Effector memory CD8-positive, alpha-beta T cell (primary cell): ENCODE measurements around the gene ITGB2.
"Not testable (repeated sequence)": the region's sequence is repeated elsewhere in the genome, so short reads cannot be mapped to it uniquely, and the experiment has no call there.

Source experiments
- ATAC-seq: fragments of 150-1000 bp; cut with Tn5 transposase; replicated peaks from 2 replicates; pipeline ENCODE4 v1.10.0; 2021; ENCODE audit warnings: mild to moderate bottlenecking, moderate library complexity
- DNase-seq, 3 experiments: peaks; one replicate each; pipeline ENCODE4 v3.0.0; 2021
- H3K27ac Mint-ChIP-seq, 2 donors: one replicate each; pipeline ENCODE4 v1.8.0; 2022; ENCODE audit warnings: mild to moderate bottlenecking in 2 of 2, mixed read lengths in 2 of 2, moderate library complexity in 2 of 2
- H3K27me3 Mint-ChIP-seq, 2 donors: one replicate each; pipeline ENCODE4 v1.8.0; 2022; ENCODE audit warnings: mixed read lengths in 2 of 2
- H3K36me3 Mint-ChIP-seq: one replicate; pipeline ENCODE4 v1.8.0; 2022; ENCODE audit warnings: mild to moderate bottlenecking, moderate library complexity, mixed read lengths; ENCODE audit not compliant: insufficient read depth
- H3K4me1 Mint-ChIP-seq, 2 donors: one replicate each; pipeline ENCODE4 v1.8.0; 2022; ENCODE audit warnings: low read depth in 2 of 2, mixed read lengths in 2 of 2
- H3K4me3 Mint-ChIP-seq, 2 donors: one replicate each; pipeline ENCODE4 v1.8.0; 2022; ENCODE audit warnings: mild to moderate bottlenecking in 2 of 2, mixed read lengths in 2 of 2, moderate library complexity in 2 of 2
- H3K9me3 Mint-ChIP-seq, 2 donors: one replicate each; pipeline ENCODE4 v1.8.0; 2022; ENCODE audit warnings: mixed read lengths in 2 of 2

The ITGB2 gene

GRCh38 chr21:44886113-44887075 is 34.3 kb downstream of the ITGB2 start:
- no peaks in the 10 kb centered on the region for H3K9me3 Mint-ChIP-seq
- H3K27me3 Mint-ChIP-seq: no peaks in the 10 kb centered on the region
- ATAC-seq: no peak
- H3K4me3 Mint-ChIP-seq: peak overlapping the region in 1 of 2 donors; percentile 10
- no peak for DNase-seq
- H3K36me3 Mint-ChIP-seq: peaks cover 61% of the 10 kb centered on the region
- H3K4me1 Mint-ChIP-seq: peaks cover 2 to 27% of the 10 kb centered on the region in 2 donors
- H3K27ac Mint-ChIP-seq: peak overlapping the region in 1 of 2 donors; percentile 84

- no peaks in the 10 kb centered on the region for H3K27me3 Mint-ChIP-seq
- ATAC-seq: no peak
- DNase-seq: no peak
- peaks cover 53% of the 10 kb centered on the region for H3K36me3 Mint-ChIP-seq
- no peak overlapping the region for H3K4me3 Mint-ChIP-seq
- H3K9me3 Mint-ChIP-seq: no peaks in the 10 kb centered on the region
- H3K4me1 Mint-ChIP-seq: peaks cover 9 to 31% of the 10 kb centered on the region in 2 donors
- no peak overlapping the region for H3K27ac Mint-ChIP-seq
Measured at GRCh38 chr21:44885615-44886014, 35.1 kb downstream of the ITGB2 start.

- ATAC-seq (peak; percentile 12), DNase-seq (no peak)
- Mint-ChIP-seq H3K9me3 (no peaks in the 10 kb centered on the region), H3K27me3 (no peaks in the 10 kb centered on the region), H3K36me3 (peaks cover 38% of the 10 kb centered on the region), H3K4me1 (peaks cover 10 to 31% of the 10 kb centered on the region in 2 donors), H3K27ac (peak overlapping the region; percentile 81 to 90), H3K4me3 (no peak overlapping the region)
Measured at GRCh38 chr21:44884097-44884496, 36.6 kb downstream of the ITGB2 start.

- Mint-ChIP-seq H3K27me3 (no peaks in the 10 kb centered on the region), H3K4me1 (peaks cover 10 to 29% of the 10 kb centered on the region in 2 donors), H3K4me3 (no peak overlapping the region), H3K36me3 (peaks cover 32% of the 10 kb centered on the region), H3K9me3 (no peaks in the 10 kb centered on the region), H3K27ac (no peak overlapping the region)
- no peak for ATAC-seq
- DNase-seq: no peak
Measured at GRCh38 chr21:44883250-44883649, 37.4 kb downstream of the ITGB2 start.

GRCh38 chr21:44881198-44881872 is 39.4 kb downstream of the ITGB2 start:
- no peaks in the 10 kb centered on the region for H3K9me3 Mint-ChIP-seq
- H3K4me1 Mint-ChIP-seq: peaks cover 10 to 21% of the 10 kb centered on the region in 2 donors
- DNase-seq (no peak), ATAC-seq (peak; percentile 68)
- peaks cover 12% of the 10 kb centered on the region for H3K36me3 Mint-ChIP-seq
- H3K27ac Mint-ChIP-seq: peak overlapping the region in 1 of 2 donors; percentile 59
- H3K4me3 Mint-ChIP-seq: no peak overlapping the region
- no peaks in the 10 kb centered on the region for H3K27me3 Mint-ChIP-seq

- H3K36me3 Mint-ChIP-seq: peaks cover 9% of the 10 kb centered on the region
- no peaks in the 10 kb centered on the region for H3K27me3 Mint-ChIP-seq
- H3K4me1 Mint-ChIP-seq: peaks cover 13 to 23% of the 10 kb centered on the region in 2 donors
- no peak overlapping the region for H3K4me3 Mint-ChIP-seq
- H3K27ac Mint-ChIP-seq: peak overlapping the region in 1 of 2 donors; percentile 59
- ATAC-seq (peak; percentile 25), DNase-seq (no peak)
- no peaks in the 10 kb centered on the region for H3K9me3 Mint-ChIP-seq
Measured at GRCh38 chr21:44880405-44881197, 40.1 kb downstream of the ITGB2 start.

GRCh38 chr21:44879238-44879637 is 41.5 kb downstream of the ITGB2 start:
- H3K4me1 Mint-ChIP-seq: peaks cover 25 to 30% of the 10 kb centered on the region in 2 donors
- not testable (repeated sequence) for H3K4me3 Mint-ChIP-seq, H3K27me3 Mint-ChIP-seq, DNase-seq, H3K9me3 Mint-ChIP-seq, ATAC-seq, H3K27ac Mint-ChIP-seq
- peaks cover 16% of the 10 kb centered on the region for H3K36me3 Mint-ChIP-seq

GRCh38 chr21:44878053-44878982 is 42.4 kb downstream of the ITGB2 start:
- Mint-ChIP-seq H3K27ac (no peak overlapping the region), H3K4me1 (peaks cover 26 to 29% of the 10 kb centered on the region in 2 donors), H3K9me3 (no peaks in the 10 kb centered on the region), H3K27me3 (no peaks in the 10 kb centered on the region), H3K4me3 (no peak overlapping the region), H3K36me3 (peaks cover 21% of the 10 kb centered on the region)
- ATAC-seq: no peak
- no peak for DNase-seq

- H3K27me3 Mint-ChIP-seq: no peaks in the 10 kb centered on the region
- no peak for DNase-seq
- H3K4me3 Mint-ChIP-seq: no peak overlapping the region
- no peaks in the 10 kb centered on the region for H3K9me3 Mint-ChIP-seq
- H3K36me3 Mint-ChIP-seq: peaks cover 27% of the 10 kb centered on the region
- no peak overlapping the region for H3K27ac Mint-ChIP-seq
- ATAC-seq: no peak
- peaks cover 30 to 31% of the 10 kb centered on the region in 2 donors for H3K4me1 Mint-ChIP-seq
Measured at GRCh38 chr21:44876849-44877575, 43.7 kb downstream of the ITGB2 start.

GRCh38 chr21:44875316-44875700 is 45.4 kb downstream of the ITGB2 start:
- ATAC-seq: no peak
- H3K4me1 Mint-ChIP-seq: peaks cover 31 to 36% of the 10 kb centered on the region in 2 donors
- H3K36me3 Mint-ChIP-seq: peaks cover 27% of the 10 kb centered on the region
- DNase-seq: no peak
- no peaks in the 10 kb centered on the region for H3K9me3 Mint-ChIP-seq
- H3K27me3 Mint-ChIP-seq: no peaks in the 10 kb centered on the region
- peak overlapping the region; percentile 96 to 97 for H3K4me3 Mint-ChIP-seq
- H3K27ac Mint-ChIP-seq: peak overlapping the region; percentile 87 to 97

- H3K27me3 Mint-ChIP-seq: no peaks in the 10 kb centered on the region
- peak overlapping the region; percentile 87 to 97 for H3K27ac Mint-ChIP-seq
- H3K36me3 Mint-ChIP-seq: peaks cover 27% of the 10 kb centered on the region
- H3K9me3 Mint-ChIP-seq: no peaks in the 10 kb centered on the region
- DNase-seq (peak; percentile 39 to 47 (median 45)), ATAC-seq (peak; percentile 41)
- H3K4me1 Mint-ChIP-seq: peaks cover 35 to 42% of the 10 kb centered on the region in 2 donors
- H3K4me3 Mint-ChIP-seq: peak overlapping the region; percentile 96 to 97
Measured at GRCh38 chr21:44874497-44875315, 46.0 kb downstream of the ITGB2 start.
